ENCODE measurements around the gene KRTAP9-2.
"Not testable (repeated sequence)": the region's sequence is repeated elsewhere in the genome, so short reads cannot be mapped to it uniquely, and the experiment has no call there.

The KRTAP9-2 gene

DNA sequence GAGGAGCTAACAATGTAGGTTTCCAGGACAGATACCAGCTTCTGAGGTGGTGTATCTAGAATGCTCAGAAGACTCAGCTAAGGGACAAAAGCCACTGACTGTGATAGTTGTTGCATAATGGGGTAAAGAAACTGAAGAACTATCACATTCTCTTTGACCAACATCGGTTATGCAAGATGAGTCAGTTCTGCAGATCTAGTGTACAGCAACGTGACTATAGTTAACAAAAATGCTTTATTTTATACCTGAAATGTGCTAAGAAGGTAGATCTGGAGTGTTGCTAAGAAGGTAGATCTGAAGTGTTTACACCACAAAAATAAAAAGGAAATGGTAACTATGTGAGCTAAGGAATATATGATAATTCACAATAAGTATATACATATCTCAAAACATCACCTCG, 41.3 kb downstream of the KRTAP9-2 start:
- no peak for DNase-seq (ENCODE audit: extremely low read depth, low read depth)
- TF ChIP-seq, protein P1, sequence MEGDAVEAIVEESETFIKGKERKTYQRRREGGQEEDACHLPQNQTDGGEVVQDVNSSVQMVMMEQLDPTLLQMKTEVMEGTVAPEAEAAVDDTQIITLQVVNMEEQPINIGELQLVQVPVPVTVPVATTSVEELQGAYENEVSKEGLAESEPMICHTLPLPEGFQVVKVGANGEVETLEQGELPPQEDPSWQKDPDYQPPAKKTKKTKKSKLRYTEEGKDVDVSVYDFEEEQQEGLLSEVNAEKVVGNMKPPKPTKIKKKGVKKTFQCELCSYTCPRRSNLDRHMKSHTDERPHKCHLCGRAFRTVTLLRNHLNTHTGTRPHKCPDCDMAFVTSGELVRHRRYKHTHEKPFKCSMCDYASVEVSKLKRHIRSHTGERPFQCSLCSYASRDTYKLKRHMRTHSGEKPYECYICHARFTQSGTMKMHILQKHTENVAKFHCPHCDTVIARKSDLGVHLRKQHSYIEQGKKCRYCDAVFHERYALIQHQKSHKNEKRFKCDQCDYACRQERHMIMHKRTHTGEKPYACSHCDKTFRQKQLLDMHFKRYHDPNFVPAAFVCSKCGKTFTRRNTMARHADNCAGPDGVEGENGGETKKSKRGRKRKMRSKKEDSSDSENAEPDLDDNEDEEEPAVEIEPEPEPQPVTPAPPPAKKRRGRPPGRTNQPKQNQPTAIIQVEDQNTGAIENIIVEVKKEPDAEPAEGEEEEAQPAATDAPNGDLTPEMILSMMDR (IDR thresholded peaks at IDR 0.05; ENCODE audit: low read depth, low read length) = no peak

DNA sequence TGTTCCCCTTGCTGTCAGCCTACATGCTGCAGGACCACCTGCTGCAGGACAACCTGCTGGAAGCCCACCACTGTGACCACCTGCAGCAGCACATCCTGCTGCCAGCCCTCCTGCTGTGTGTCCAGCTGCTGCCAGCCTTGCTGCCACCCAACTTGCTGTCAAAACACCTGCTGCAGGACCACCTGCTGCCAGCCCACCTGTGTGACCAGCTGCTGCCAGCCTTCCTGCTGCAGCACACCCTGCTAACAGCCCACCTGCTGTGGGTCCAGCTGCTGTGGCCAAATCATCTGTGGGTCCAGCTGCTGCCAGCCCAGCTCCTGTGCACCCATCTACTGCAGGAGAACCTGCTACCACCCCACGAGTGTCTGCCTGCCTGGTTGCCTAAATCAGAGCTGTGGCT, 44.9 kb downstream of the KRTAP9-2 start:
- DNase-seq (ENCODE audit: extremely low read depth, low read depth) = not testable (repeated sequence)

DNA sequence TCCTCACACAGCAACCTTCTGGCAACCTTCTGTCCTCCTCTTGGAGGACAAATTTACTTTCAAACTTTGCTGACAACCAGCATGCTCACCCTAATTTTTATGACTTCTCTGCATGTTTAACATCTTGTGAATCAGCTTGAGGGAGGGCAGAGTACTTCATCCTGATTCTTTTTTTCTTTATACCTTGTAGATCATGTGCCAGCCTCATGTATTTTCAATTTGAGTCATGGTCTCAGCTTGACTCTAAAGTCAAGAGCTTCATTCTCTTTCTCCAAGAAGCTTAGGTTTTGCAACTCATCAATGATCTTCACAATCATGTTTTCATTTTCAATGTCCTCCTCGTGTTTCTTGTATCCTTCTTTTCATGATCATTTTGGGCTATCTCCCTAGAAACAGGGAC, 45.4 kb downstream of the KRTAP9-2 start:
- no peak for DNase-seq (ENCODE audit: extremely low read depth, low read depth)
- TF ChIP-seq, protein P1 (IDR thresholded peaks at IDR 0.05; ENCODE audit: low read depth, low read length) = no peak

DNA sequence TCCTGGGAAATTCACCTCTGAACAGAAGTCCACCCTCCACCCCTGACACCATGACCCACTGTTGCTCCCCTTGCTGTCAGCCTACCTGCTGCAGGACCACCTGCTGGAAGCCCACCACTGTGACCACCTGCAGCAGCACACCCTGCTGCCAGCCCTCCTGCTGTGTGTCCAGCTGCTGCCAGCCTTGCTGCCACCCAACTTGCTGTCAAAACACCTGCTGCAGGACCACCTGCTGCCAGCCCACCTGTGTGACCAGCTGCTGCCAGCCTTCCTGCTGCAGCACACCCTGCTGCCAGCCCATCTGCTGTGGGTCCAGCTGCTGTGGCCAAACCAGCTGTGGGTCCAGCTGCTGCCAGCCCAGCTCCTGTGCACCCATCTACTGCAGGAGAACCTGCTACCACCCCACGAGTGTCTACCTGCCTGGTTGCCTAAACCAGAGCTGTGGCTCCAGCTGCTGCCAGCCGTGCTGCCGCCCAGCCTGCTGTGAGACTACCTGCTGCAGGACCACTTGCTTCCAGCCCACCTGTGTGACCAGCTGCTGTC, 49.3 kb downstream of the KRTAP9-2 start, which contains the start of gene KRTAP9-7:
TSS of gene KRTAP9-7 (plus strand) at position 51 of the 543 bp plus-strand sequence. CDS start at position 51, 0 bp downstream.
- not testable (repeated sequence) for DNase-seq (ENCODE audit: extremely low read depth, low read depth)
